Keratinocyte (primary cell): ENCODE measurements around the gene HTRA1. TPM values are rescaled to one million over a fixed set of nuclear protein-coding genes. Genes with fewer than 3 reads are reported as not detected.

Experiments
- DNase-seq: peaks from one replicate; pipeline ENCODE4 v3.0.0-alpha.2; 2011; ENCODE audit warnings: low read depth, missing footprints, low spot score
- FAIRE-seq: peaks from 2 replicates; lab custom pipeline; 2011; peaks lifted over from hg19 to GRCh38; lab: Jason Lieb, UNC
- H2AFZ ChIP-seq: 2 replicates; pipeline ENCODE4 v1.6.0; 2012; ENCODE audit warnings: low read length, control low read depth, inconsistent platforms; ENCODE audit not compliant: control insufficient read depth
- H3K27ac ChIP-seq: 2 replicates; pipeline ENCODE4 v1.5.1; 2011; ENCODE audit warnings: low read length; ENCODE audit not compliant: control insufficient read depth, insufficient read depth
- H3K27me3 ChIP-seq: 3 replicates; pipeline ENCODE4 v1.6.0; 2011; ENCODE audit warnings: low read length; ENCODE audit not compliant: control insufficient read depth, insufficient read depth; ENCODE audit errors: extremely low read depth
- H3K36me3 ChIP-seq, 2 experiments: 2 replicates in 1 of 2; 3 replicates in 1 of 2; pipeline ENCODE4 v1.5.1; 2011; ENCODE audit warnings: low read length in 2 of 2, mild to moderate bottlenecking in 1 of 2; ENCODE audit not compliant: control insufficient read depth in 2 of 2, insufficient read depth in 2 of 2; ENCODE audit errors: extremely low read depth in 1 of 2
- H3K4me1 ChIP-seq: 3 replicates; pipeline ENCODE4 v1.5.1; 2011; ENCODE audit warnings: low read length; ENCODE audit not compliant: control insufficient read depth, insufficient read depth; ENCODE audit errors: extremely low read depth
- H3K4me2 ChIP-seq: 3 replicates; pipeline ENCODE4 v1.6.0; 2011; ENCODE audit warnings: low read depth, low read length; ENCODE audit not compliant: control insufficient read depth, insufficient read depth; ENCODE audit errors: extremely low read depth
- H3K4me3 ChIP-seq, 3 experiments: fragments of 200-600 bp in 1 of 3; sonication (generic) in 1 of 3; 2 replicates in 2 of 3; 3 replicates in 1 of 3; pipeline ENCODE4 v1.5.1; 2011 to 2016; ENCODE audit warnings: low read length in 3 of 3, mild to moderate bottlenecking in 3 of 3, control low read depth in 2 of 3, inconsistent platforms in 1 of 3, low read depth in 1 of 3, mixed read lengths in 1 of 3, mixed run types in 1 of 3, moderate library complexity in 1 of 3; ENCODE audit not compliant: control insufficient read depth in 2 of 3, insufficient read depth in 2 of 3; ENCODE audit errors: extremely low read depth in 1 of 3
- H3K79me2 ChIP-seq: 2 replicates; pipeline ENCODE4 v1.6.0; 2012; ENCODE audit warnings: low read length; ENCODE audit not compliant: control insufficient read depth, insufficient read depth
- H3K9ac ChIP-seq: 3 replicates; pipeline ENCODE4 v1.6.0; 2011; ENCODE audit warnings: low read length; ENCODE audit not compliant: control insufficient read depth, insufficient read depth; ENCODE audit errors: extremely low read depth
- H3K9me1 ChIP-seq: 3 replicates; pipeline ENCODE4 v1.6.0; 2011; ENCODE audit warnings: low read length; ENCODE audit not compliant: control insufficient read depth, insufficient read depth; ENCODE audit errors: extremely low read depth
- H3K9me3 ChIP-seq: 2 replicates; pipeline ENCODE4 v1.5.1; 2012; ENCODE audit warnings: low read depth, low read length; ENCODE audit not compliant: control insufficient read depth
- H4K20me1 ChIP-seq: 3 replicates; pipeline ENCODE4 v1.6.0; 2011; ENCODE audit warnings: low read length; ENCODE audit not compliant: control insufficient read depth, insufficient read depth; ENCODE audit errors: extremely low read depth
- CTCF ChIP-seq, 3 experiments: IDR thresholded peaks in 1 of 3; conservative IDR thresholded peaks in 1 of 3; optimal IDR thresholded peaks in 1 of 3; 2 replicates in 2 of 3; 3 replicates in 1 of 3; pipeline versions ENCODE3 to v1.5.1; 2011; ENCODE audit warnings: low read length in 3 of 3, mild to moderate bottlenecking in 3 of 3, moderate library complexity in 2 of 3, control low read depth in 1 of 3, inconsistent platforms in 1 of 3; ENCODE audit not compliant: insufficient read depth in 2 of 3; ENCODE audit errors: extremely low read depth in 1 of 3
- EZH2 ChIP-seq: IDR thresholded peaks from one replicate; pipeline ENCODE4 v1.6.1; 2012; ENCODE audit warnings: inconsistent platforms, mild to moderate bottlenecking, low read length, moderate library complexity
- dilution Hi-C: fragments of 300-500 bp; cut with MboI; formaldehyde crosslinking; loops from one replicate; pipeline ENCODE4 v1.7.0; 2020; ENCODE audit warnings: low sequenced_read_pairs; ENCODE audit not compliant: extremely low pct_ligation_motif_present
- polyA plus RNA-seq, 5 experiments: library from polyadenylated mRNA; depleted of rRNA in 3 of 5; stranded (reverse) in 3 of 5; stranded (forward) in 1 of 5; unstranded in 1 of 5; fragments of >200 nt; gene quantifications; 1 replicate in 1 of 5; 2 replicates in 3 of 5; 3 replicates in 1 of 5; pipeline versions ENCODE4 v1.2.1 to v1.2.3, GENCODE V29; 2011 to 2012; ENCODE audit warnings: missing spikeins in 2 of 5, low read depth in 1 of 5, low replicate concordance in 1 of 5

Gene HTRA1
- polyA plus RNA-seq, 1 donor (not counting 4 experiments of a cell fraction or from before 2014, with no cell fraction given) = 412 TPM

GRCh38 chr10:122445469-122445868 is 15.9 kb upstream of the HTRA1 start:
- Histone ChIP-seq H3K27me3 (no peaks in the 10 kb centered on the region), H3K4me1 (peaks cover 3% of the 10 kb centered on the region), H3K36me3 (no peaks in the 10 kb centered on the region), H3K4me3 (no peak overlapping the region), H4K20me1 (no peaks in the 10 kb centered on the region), H3K4me2 (no peak overlapping the region), H2AFZ (no peak overlapping the region), H3K79me2 (no peaks in the 10 kb centered on the region), H3K9me3 (no peaks in the 10 kb centered on the region), H3K9ac (no peak overlapping the region), H3K9me1 (no peaks in the 10 kb centered on the region), H3K27ac (no peak overlapping the region)
- FAIRE-seq = no peak
- no peak for DNase-seq
- dilution Hi-C loops = no loop called here
- no peak for TF ChIP-seq EZH2
- no peak for TF ChIP-seq CTCF (optimal IDR thresholded peaks at IDR 0.05 in 1 of 3, IDR thresholded peaks at IDR 0.05 in 1 of 3, conservative IDR thresholded peaks at IDR 0.05 in 1 of 3; ENCODE audit: extremely low read depth in 1 of 3, insufficient read depth in 2 of 3, low read length in 3 of 3)

GRCh38 chr10:122445904-122446303 is 15.4 kb upstream of the HTRA1 start:
- no peak for TF ChIP-seq CTCF (optimal IDR thresholded peaks at IDR 0.05 in 1 of 3, IDR thresholded peaks at IDR 0.05 in 1 of 3, conservative IDR thresholded peaks at IDR 0.05 in 1 of 3; ENCODE audit: extremely low read depth in 1 of 3, insufficient read depth in 2 of 3, low read length in 3 of 3)
- no peak for TF ChIP-seq EZH2
- Histone ChIP-seq H3K4me3 (no peak overlapping the region), H3K9ac (no peak overlapping the region), H4K20me1 (no peaks in the 10 kb centered on the region), H3K9me1 (no peaks in the 10 kb centered on the region), H3K4me1 (peaks cover 3% of the 10 kb centered on the region), H3K9me3 (no peaks in the 10 kb centered on the region), H3K79me2 (no peaks in the 10 kb centered on the region), H3K27ac (no peak overlapping the region), H3K27me3 (no peaks in the 10 kb centered on the region), H3K36me3 (no peaks in the 10 kb centered on the region), H3K4me2 (no peak overlapping the region), H2AFZ (no peak overlapping the region)
- no peak for FAIRE-seq
- dilution Hi-C loops = no loop called here
- no peak for DNase-seq
